NCI-H2196 treated with DMSO at 0.1 percent for 48 hours (cell line): ENCODE results near the gene MFN1.

Source experiments
- DNase-seq: peaks from one replicate; lab custom pipeline; 2025; ENCODE audit not compliant: unreplicated experiment; lab: John Stamatoyannopoulos, UW

The MFN1 gene

GRCh38 chr3:179336345-179336929, 11.1 kb upstream of the MFN1 start:
- DNase-seq, result no peak

- DNase-seq, result no peak
Observed at GRCh38 chr3:179348325-179349013, 960 bp downstream of the MFN1 start.

- DNase-seq, result no peak
Observed at GRCh38 chr3:179355996-179356395, 8.5 kb downstream of the MFN1 start.

GRCh38 chr3:179363332-179363731, 15.8 kb downstream of the MFN1 start:
- no peak for DNase-seq

- no peak for DNase-seq
Observed at GRCh38 chr3:179369621-179370020, 22.1 kb downstream of the MFN1 start.

- DNase-seq, result no peak
Observed at GRCh38 chr3:179373938-179374337, 26.4 kb downstream of the MFN1 start.

- DNase-seq, result no peak
Observed at GRCh38 chr3:179375091-179375999, 27.8 kb downstream of the MFN1 start.

- DNase-seq, result no peak
Observed at GRCh38 chr3:179376474-179376873, 29.0 kb downstream of the MFN1 start.

- DNase-seq, result no peak
Observed at GRCh38 chr3:179391906-179392305, 44.4 kb downstream of the MFN1 start.

- no peak for DNase-seq
Observed at GRCh38 chr3:179398574-179399231, 51.2 kb downstream of the MFN1 start.

GRCh38 chr3:179401561-179401960, 54.1 kb downstream of the MFN1 start:
- no peak for DNase-seq

GRCh38 chr3:179402963-179403362, 55.5 kb downstream of the MFN1 start:
- no peak for DNase-seq

- DNase-seq, result no peak
Observed at GRCh38 chr3:179404307-179404706, 56.8 kb downstream of the MFN1 start.

GRCh38 chr3:179410331-179410730, 62.8 kb downstream of the MFN1 start:
- no peak for DNase-seq

GRCh38 chr3:179410999-179411398, 63.5 kb downstream of the MFN1 start:
- no peak for DNase-seq

- no peak for DNase-seq
Observed at GRCh38 chr3:179414804-179415203, 67.3 kb downstream of the MFN1 start.

- no peak for DNase-seq
Observed at GRCh38 chr3:179415377-179415776, 67.9 kb downstream of the MFN1 start.

- DNase-seq, result no peak
Observed at GRCh38 chr3:179416681-179417080, 69.2 kb downstream of the MFN1 start.

- DNase-seq, result no peak
Observed at GRCh38 chr3:179418610-179419009, 71.1 kb downstream of the MFN1 start.

GRCh38 chr3:179421500-179421899, 74.0 kb downstream of the MFN1 start:
- DNase-seq, result no peak

GRCh38 chr3:179425075-179425474, 77.6 kb downstream of the MFN1 start:
- DNase-seq, result no peak
